Stomach (tissue), 4 donors: ENCODE data around the gene C1orf146.

Experiments used
- POLR2AphosphoS5 ChIP-seq, 3 donors: sonication (generic); formaldehyde crosslinking; IDR thresholded peaks; one replicate each; pipeline ENCODE4 v1.6.1; 2016; ENCODE audit warnings: antibody characterized with exemption in 3 of 3
- TF ChIP-seq, protein P1 (sequence below), 7 experiments: fragments of 450-650 bp in 4 of 7; fragments of 200-600 bp in 3 of 7; sonication (generic) in 3 of 7; IDR thresholded peaks; one replicate each; pipeline ENCODE4 v1.5.1; 2016 to 2019; ENCODE audit warnings: antibody characterized with exemption in 7 of 7, control low read depth in 2 of 7, mild to moderate bottlenecking in 1 of 7

DNA sequence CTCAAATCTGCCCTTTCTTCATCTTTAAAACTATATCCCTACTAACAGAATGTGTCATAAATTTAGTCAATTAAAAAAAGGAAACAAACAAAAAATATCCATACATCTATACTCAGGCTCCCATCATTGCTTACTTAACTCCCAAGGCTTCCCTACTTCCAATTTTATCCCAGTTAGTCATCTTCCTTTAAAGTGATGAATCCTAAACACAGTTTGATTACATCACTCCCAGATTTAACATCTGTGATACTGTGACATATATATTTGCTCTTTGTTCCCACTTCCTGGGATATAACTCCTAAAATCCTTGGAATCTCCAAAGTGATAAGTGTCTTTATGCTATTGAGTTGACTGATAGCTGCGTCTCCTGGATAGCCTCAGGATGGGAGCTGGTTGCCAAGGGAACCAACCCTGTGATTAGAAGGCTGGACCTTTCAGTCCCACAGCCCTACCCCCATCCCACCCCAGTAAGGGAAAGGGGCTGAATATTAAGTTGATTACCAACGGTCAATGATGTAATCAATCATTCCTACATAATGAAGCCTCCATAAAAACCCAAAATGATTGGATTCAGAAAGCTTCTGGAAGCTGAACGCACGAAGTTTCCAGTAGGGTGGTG is 59.5 kb downstream of the C1orf146 start:
- TF ChIP-seq, protein P1, sequence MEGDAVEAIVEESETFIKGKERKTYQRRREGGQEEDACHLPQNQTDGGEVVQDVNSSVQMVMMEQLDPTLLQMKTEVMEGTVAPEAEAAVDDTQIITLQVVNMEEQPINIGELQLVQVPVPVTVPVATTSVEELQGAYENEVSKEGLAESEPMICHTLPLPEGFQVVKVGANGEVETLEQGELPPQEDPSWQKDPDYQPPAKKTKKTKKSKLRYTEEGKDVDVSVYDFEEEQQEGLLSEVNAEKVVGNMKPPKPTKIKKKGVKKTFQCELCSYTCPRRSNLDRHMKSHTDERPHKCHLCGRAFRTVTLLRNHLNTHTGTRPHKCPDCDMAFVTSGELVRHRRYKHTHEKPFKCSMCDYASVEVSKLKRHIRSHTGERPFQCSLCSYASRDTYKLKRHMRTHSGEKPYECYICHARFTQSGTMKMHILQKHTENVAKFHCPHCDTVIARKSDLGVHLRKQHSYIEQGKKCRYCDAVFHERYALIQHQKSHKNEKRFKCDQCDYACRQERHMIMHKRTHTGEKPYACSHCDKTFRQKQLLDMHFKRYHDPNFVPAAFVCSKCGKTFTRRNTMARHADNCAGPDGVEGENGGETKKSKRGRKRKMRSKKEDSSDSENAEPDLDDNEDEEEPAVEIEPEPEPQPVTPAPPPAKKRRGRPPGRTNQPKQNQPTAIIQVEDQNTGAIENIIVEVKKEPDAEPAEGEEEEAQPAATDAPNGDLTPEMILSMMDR (IDR thresholded peaks at IDR 0.05) = no peak
- TF ChIP-seq POLR2AphosphoS5 (IDR thresholded peaks at IDR 0.05) = no peak
